Activated CD4-positive, alpha-beta T cell treated with anti-CD3 and anti-CD28 coated beads, Interleukin-2, amount 50 U/mL, for 4 hours (primary cell): ENCODE results near the gene EIF3F.

Source experiments
- DNase-seq, 2 experiments: peaks; one replicate each; pipeline ENCODE4 v3.0.0-alpha.2; 2020

The EIF3F gene

GRCh38 chr11:8023831-8024555, 36.9 kb downstream of the EIF3F start:
- DNase-seq, result no peak

- no peak for DNase-seq
Observed at GRCh38 chr11:8025123-8025522, 38.0 kb downstream of the EIF3F start.

GRCh38 chr11:8025816-8026215, 38.7 kb downstream of the EIF3F start:
- DNase-seq, result no peak

- DNase-seq, result no peak
Observed at GRCh38 chr11:8026982-8027381, 39.8 kb downstream of the EIF3F start.

- DNase-seq, result no peak
Observed at GRCh38 chr11:8028766-8029165, 41.6 kb downstream of the EIF3F start.

GRCh38 chr11:8030526-8031247, 43.5 kb downstream of the EIF3F start:
- DNase-seq, result no peak

GRCh38 chr11:8031248-8032115, 44.3 kb downstream of the EIF3F start:
- DNase-seq, result no peak

- no peak for DNase-seq
Observed at GRCh38 chr11:8032122-8032521, 45.0 kb downstream of the EIF3F start.

- no peak for DNase-seq
Observed at GRCh38 chr11:8032576-8033304, 45.6 kb downstream of the EIF3F start.

GRCh38 chr11:8033305-8034105, 46.4 kb downstream of the EIF3F start:
- DNase-seq, result peak; percentile 15 to 27

- no peak for DNase-seq
Observed at GRCh38 chr11:8034106-8034585, 47.0 kb downstream of the EIF3F start.

GRCh38 chr11:8034604-8035190, 47.6 kb downstream of the EIF3F start:
- DNase-seq, result no peak

- DNase-seq, result no peak
Observed at GRCh38 chr11:8035200-8035855, 48.2 kb downstream of the EIF3F start.

- no peak for DNase-seq
Observed at GRCh38 chr11:8036002-8036802, 49.1 kb downstream of the EIF3F start.

- DNase-seq, result no peak
Observed at GRCh38 chr11:8036986-8037385, 49.8 kb downstream of the EIF3F start.

- DNase-seq, result no peak
Observed at GRCh38 chr11:8038393-8038792, 51.3 kb downstream of the EIF3F start.

GRCh38 chr11:8038811-8039529, 51.8 kb downstream of the EIF3F start:
- no peak for DNase-seq

GRCh38 chr11:8039530-8040260, 52.6 kb downstream of the EIF3F start:
- no peak for DNase-seq
